Esophagus muscularis mucosa (tissue), 3 donors: Measurements from ENCODE around the gene HCFC1.

Source experiments
- CTCF ChIP-seq, 3 experiments: fragments of 200-600 bp in 2 of 3; fragments of 450-650 bp in 1 of 3; sonication (generic) in 2 of 3; IDR thresholded peaks; one replicate each; pipeline ENCODE4 v1.5.1; 2017 to 2019; ENCODE audit warnings: antibody characterized with exemption in 3 of 3, mild to moderate bottlenecking in 2 of 3, moderate library complexity in 1 of 3
- POLR2A ChIP-seq: fragments of 450-650 bp; IDR thresholded peaks from one replicate; pipeline ENCODE4 v1.6.1; 2017; ENCODE audit warnings: antibody characterized with exemption, moderate library complexity, mild to moderate bottlenecking, low read depth
- POLR2AphosphoS5 ChIP-seq, 2 donors: sonication (generic); formaldehyde crosslinking; IDR thresholded peaks; one replicate each; pipeline ENCODE4 v1.6.1; 2017; ENCODE audit warnings: antibody characterized with exemption in 2 of 2

- no peak for TF ChIP-seq CTCF (IDR thresholded peaks at IDR 0.05)
- TF ChIP-seq POLR2A = no peak
- TF ChIP-seq POLR2AphosphoS5 (IDR thresholded peaks at IDR 0.05) = no peak
Measured at GRCh38 chrX:153961292-153961691, 10.3 kb downstream of the HCFC1 start.
